Erythroblast (primary cell): ENCODE results near the gene BIRC2.

Experiments
- GATA1 ChIP-seq: IDR thresholded peaks from 2 replicates; pipeline ENCODE4 v1.6.1; 2011; ENCODE audit warnings: low read depth, mild to moderate bottlenecking, control low read depth, low read length, moderate library complexity
- POLR2A ChIP-seq: IDR thresholded peaks from 2 replicates; pipeline ENCODE4 v1.6.1; 2011; ENCODE audit warnings: mild to moderate bottlenecking, low read length

DNA sequence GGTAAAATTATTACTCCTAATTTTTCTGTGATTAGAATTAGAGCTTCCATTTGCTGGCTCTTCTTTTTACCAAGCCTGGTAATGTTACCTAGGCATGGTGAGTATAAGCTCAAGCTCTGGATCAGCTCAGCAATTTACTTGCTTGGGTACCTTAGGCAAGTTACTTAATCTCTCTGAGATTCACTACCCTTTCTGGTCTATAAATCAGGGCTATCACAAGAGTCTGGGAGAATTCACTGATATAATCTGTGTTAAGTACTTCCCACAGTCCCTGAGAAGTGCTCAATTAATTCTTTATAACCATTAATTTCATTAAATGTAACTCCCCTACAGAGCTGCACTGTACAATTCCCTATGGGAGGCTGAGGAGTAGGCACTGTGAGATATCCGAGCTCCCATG is 61.3 kb downstream of the BIRC2 start:
- no peak for TF ChIP-seq POLR2A
- no peak for TF ChIP-seq GATA1
